ENCODE results near the gene FAR2.

The FAR2 gene

GRCh38 chr12:29147731-29148595, 1.1 kb upstream of the FAR2 start:
- TF ChIP-seq CTCF (conservative IDR thresholded peaks at IDR 0.05) (no peak), ZFX (IDR thresholded peaks at IDR 0.05) (no peak)
- peak overlapping the region; percentile 73 for H3K27ac ChIP-seq

- TF ChIP-seq ZFX (IDR thresholded peaks at IDR 0.05) = no peak
- TF ChIP-seq CTCF (conservative IDR thresholded peaks at IDR 0.05) = peak; percentile 10; the same call in 1 of the 2 replicates
- peak overlapping the region; percentile 73 for H3K27ac ChIP-seq
Measured at GRCh38 chr12:29148596-29148910, 525 bp upstream of the FAR2 start.

GRCh38 chr12:29149691-29150281, 708 bp downstream of the FAR2 start:
- TF ChIP-seq CTCF (conservative IDR thresholded peaks at IDR 0.05) (no peak), ZFX (IDR thresholded peaks at IDR 0.05) (no peak)
- peak overlapping the region; percentile 73 for H3K27ac ChIP-seq

- TF ChIP-seq ZFX (IDR thresholded peaks at IDR 0.05) = no peak
- TF ChIP-seq CTCF (conservative IDR thresholded peaks at IDR 0.05) = no peak
- H3K27ac ChIP-seq = no peak overlapping the region; the same call in 1 of the 2 replicates
Measured at GRCh38 chr12:29150462-29150861, 1.4 kb downstream of the FAR2 start.

- TF ChIP-seq ZFX (IDR thresholded peaks at IDR 0.05) = no peak
- TF ChIP-seq CTCF (conservative IDR thresholded peaks at IDR 0.05) = no peak
- H3K27ac ChIP-seq = no peak overlapping the region
Measured at GRCh38 chr12:29152223-29152868, 3.3 kb downstream of the FAR2 start.

- TF ChIP-seq CTCF (conservative IDR thresholded peaks at IDR 0.05) (no peak), ZFX (IDR thresholded peaks at IDR 0.05) (no peak)
- no peak overlapping the region for H3K27ac ChIP-seq
Measured at GRCh38 chr12:29152981-29153630, 4.0 kb downstream of the FAR2 start.
